Heart left ventricle (tissue), 16 donors: ENCODE measurements around the gene PRMT5. TPM values are rescaled to one million over a fixed set of nuclear protein-coding genes. Genes with fewer than 3 reads are reported as not detected.

Experiments
- ATAC-seq, 4 donors: fragments of 200-7000 bp; cut with Tn5 transposase; one replicate each; pipeline ENCODE4 v1.9.1; 2020 to 2022; ENCODE audit warnings: moderate library complexity in 4 of 4, mild to moderate bottlenecking in 3 of 4, moderate number of reproducible peaks in 1 of 4
- DNase-seq, 5 donors: peaks; one replicate each; pipeline ENCODE4 v3.0.0-alpha.2; 2020
- H3K27ac ChIP-seq, 12 donors: fragments of 200-600 bp; sonication (generic) in 4 of 12; one replicate each; pipeline versions ENCODE4 v1.5.0 to v1.8.0; 2016 to 2022; ENCODE audit warnings: mild to moderate bottlenecking in 2 of 12
- H3K27me3 ChIP-seq, 9 donors: fragments of 200-600 bp; sonication (generic) in 2 of 9; one replicate each; pipeline versions ENCODE4 v1.5.1 to v1.8.0; 2016 to 2022; ENCODE audit warnings: mild to moderate bottlenecking in 3 of 9
- H3K36me3 ChIP-seq, 9 donors: fragments of 200-600 bp; sonication (generic) in 2 of 9; one replicate each; pipeline versions ENCODE4 v1.5.0 to v1.8.0; 2018 to 2022; ENCODE audit warnings: mild to moderate bottlenecking in 2 of 9
- H3K4me1 ChIP-seq, 12 donors: fragments of 200-600 bp; sonication (generic) in 4 of 12; one replicate each; pipeline versions ENCODE4 v1.5.0 to v1.8.0; 2016 to 2022; ENCODE audit warnings: mild to moderate bottlenecking in 3 of 12
- H3K4me3 ChIP-seq, 12 donors: fragments of 200-600 bp; sonication (generic) in 4 of 12; one replicate each; pipeline versions ENCODE4 v1.5.0 to v1.8.0; 2017 to 2022; ENCODE audit warnings: mild to moderate bottlenecking in 9 of 12, moderate library complexity in 4 of 12
- H3K9me3 ChIP-seq, 12 donors: fragments of 200-600 bp; sonication (generic) in 4 of 12; one replicate each; pipeline versions ENCODE4 v1.5.0 to v1.8.0; 2016 to 2022; ENCODE audit warnings: mild to moderate bottlenecking in 1 of 12
- CTCF ChIP-seq, 12 donors: fragments of 200-600 bp; sonication (generic) in 4 of 12; IDR thresholded peaks; one replicate each; pipeline versions ENCODE4 v1.5.0 to v1.8.0; 2018 to 2022; ENCODE audit warnings: antibody characterized with exemption in 12 of 12, mild to moderate bottlenecking in 5 of 12
- POLR2A ChIP-seq, 2 donors: fragments of 450-650 bp; IDR thresholded peaks; one replicate each; pipeline ENCODE4 v1.6.1; 2017; ENCODE audit warnings: antibody characterized with exemption in 2 of 2, mild to moderate bottlenecking in 2 of 2, moderate library complexity in 2 of 2
- WGBS, 4 donors: extraction: QIAGEN DNeasy Blood & Tissue Kit in 2 of 4; methylation state at CpG; one replicate each; pipeline versions ENCODE4 v1.1.5 to v1.1.7; 2013 to 2018; 5-methylcytosine and 5-hydroxymethylcytosine counted together
- intact Hi-C, 10 donors: fragments of 100-400 bp; cut with DNase I; formaldehyde crosslinking; loops; one replicate each; pipeline versions ENCODE4 v1.11.1 to v1.14.2; 2022
- polyA plus RNA-seq, 2 donors: library from polyadenylated mRNA; stranded (reverse); fragments of 200-250 nt; gene quantifications; one replicate each; pipeline ENCODE4 v1.2.3, GENCODE V29; 2013
- total RNA-seq, 9 donors: library from RNA; depleted of rRNA in 2 of 9; stranded (reverse); fragments of >200 nt in 2 of 9; fragmentation: NEBNext Ultra II Directional in 3 of 9; extraction: Animal tissue kit (Norgen Biotek cat#: 25700) in 3 of 9; gene quantifications; one replicate each; pipeline versions ENCODE4 v1.1.0 to v1.2.4, GENCODE V29; 2016 to 2023
- donor health status: ischemic (EF 13 %, LVEDD 7.1; RV severe dilation, severe dysfunction).
- donor health status: healthy with polysubstance abuse.
- donor health status: DM: no; HTN: yes; CAD: no.
- donor health status: DM: no; HTN: no; CAD: no.
- donor health status: ischemic (EF 25% LVEDD 6.9; RV normal size, moderate dysfunction).
- donor health status: ischemic (EF 25% LVEDD 5.7; RV mildly dilated, moderate dysfunction).
- donor health status: healthy.
- donor health status: DM: yes; HTN: yes; CAD: no.
- donor health status: ischemic (EF 35%, LVEDD 5.7; RV mildly dilated, moderate dysfunction).
- donor health status: nonischemic (EF 11% LVEDD 7.7; RV severe dilation, severe dysfunction).
- donor health status: DM: yes; HTN: yes; CAD: no.
- donor health status: PGD.
- donor health status: ischemic (EF 29% LVEDD 5.4; RV normal size, mild dysfunction).
- donor health status: nonischemic (EF 23%, LVEDD 6.1; RV moderate dilation, normal function).

The PRMT5 gene
- total and polyA plus RNA-seq, 11 donors, result 10.4 to 101 (median 48.8) TPM

DNA sequence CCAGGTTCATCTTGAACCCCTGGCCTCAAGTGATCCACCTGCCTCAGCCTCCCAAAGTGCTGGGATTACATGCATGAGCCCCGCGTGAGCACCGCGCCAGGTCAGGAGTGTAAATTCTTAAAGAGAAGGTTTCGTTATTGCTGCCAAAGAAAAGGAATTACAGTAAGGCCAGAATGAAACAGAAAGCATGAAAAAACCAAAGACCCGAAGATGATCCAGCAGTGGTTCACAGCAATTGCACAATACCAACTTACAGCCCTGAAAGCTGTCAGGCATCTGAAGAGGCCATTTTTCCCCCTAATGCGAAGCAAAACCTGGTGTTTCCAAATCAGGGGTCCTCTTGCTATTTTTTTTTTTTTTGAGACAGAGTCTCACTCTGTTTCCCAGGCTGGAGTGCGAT lies 20.6 kb downstream of the PRMT5 start:
- ATAC-seq, result no peak
- DNase-seq, result no peak
- WGBS, 4 donors, result 90 to 96% (median 93%) methylated on average over 8 of the region's 8 CpGs
- no peaks in the 10 kb centered on the region for H3K9me3 ChIP-seq
- TF ChIP-seq POLR2A (IDR thresholded peaks at IDR 0.05), result no peak
- no peak for TF ChIP-seq CTCF (IDR thresholded peaks at IDR 0.05)
- H3K4me3 ChIP-seq, result no peak overlapping the region
- peaks cover 0 to 96% (median 77%) of the 10 kb centered on the region in 9 donors for H3K36me3 ChIP-seq
- no peaks in the 10 kb centered on the region for H3K27me3 ChIP-seq
- intact Hi-C loops, result loop anchor here in 1 of 10 donors (10.0 kb wide), 1 partner anchor 84 kb away; the partner anchor contains the start of gene MRPL52
- peak overlapping the region in 1 of 12 donors; percentile 65 for H3K27ac ChIP-seq
- peaks cover 0 to 14% (median 0%) of the 10 kb centered on the region in 12 donors for H3K4me1 ChIP-seq

- ATAC-seq, result no peak
- no peak for DNase-seq
- H3K36me3 ChIP-seq, result peaks cover 0 to 99% (median 85%) of the 10 kb centered on the region in 9 donors
- 91 to 94% (median 92%) methylated on average over 3 of the region's 3 CpGs for WGBS, 4 donors
- H3K4me3 ChIP-seq, result no peak overlapping the region
- H3K4me1 ChIP-seq, result peaks cover 0 to 14% (median 0%) of the 10 kb centered on the region in 12 donors
- no peak overlapping the region for H3K27ac ChIP-seq
- intact Hi-C loops, result loop anchor here in 1 of 10 donors (10.0 kb wide), 1 partner anchor 83 kb away; the partner anchor contains the start of gene MRPL52
- no peaks in the 10 kb centered on the region for H3K27me3 ChIP-seq
- H3K9me3 ChIP-seq, result no peaks in the 10 kb centered on the region
- TF ChIP-seq POLR2A (IDR thresholded peaks at IDR 0.05) (no peak), CTCF (IDR thresholded peaks at IDR 0.05) (no peak)
These were observed 21.7 kb downstream of the PRMT5 start for GRCh38 chr14:22907429-22907828.

GRCh38 chr14:22906073-22906472 lies 23.1 kb downstream of the PRMT5 start:
- 95 to 97% (median 96%) methylated on average over 20 of the region's 20 CpGs for WGBS, 4 donors
- H3K4me3 ChIP-seq, result no peak overlapping the region
- DNase-seq, result no peak
- TF ChIP-seq CTCF (IDR thresholded peaks at IDR 0.05), result no peak
- intact Hi-C loops, result loop anchor here in 1 of 10 donors (10.0 kb wide), 1 partner anchor 81 kb away; the partner anchor contains the start of gene MRPL52
- H3K36me3 ChIP-seq, result peaks cover 3 to 100% (median 95%) of the 10 kb centered on the region in 9 donors
- no peak overlapping the region for H3K27ac ChIP-seq
- no peak for ATAC-seq
- H3K27me3 ChIP-seq, result no peaks in the 10 kb centered on the region
- no peaks in the 10 kb centered on the region for H3K9me3 ChIP-seq
- H3K4me1 ChIP-seq, result peaks cover 0 to 10% (median 0%) of the 10 kb centered on the region in 12 donors

- WGBS, 4 donors, result 94 to 96% (median 95%) methylated on average over 4 of the region's 4 CpGs
- DNase-seq (no peak), ATAC-seq (no peak)
- no peak overlapping the region for H3K4me3 ChIP-seq
- peaks cover 0 to 10% (median 0%) of the 10 kb centered on the region in 12 donors for H3K4me1 ChIP-seq
- no peaks in the 10 kb centered on the region for H3K9me3 ChIP-seq
- peaks cover 3 to 100% (median 95%) of the 10 kb centered on the region in 9 donors for H3K36me3 ChIP-seq
- no peak for TF ChIP-seq POLR2A (IDR thresholded peaks at IDR 0.05)
- TF ChIP-seq CTCF (IDR thresholded peaks at IDR 0.05), result no peak
- H3K27me3 ChIP-seq, result no peaks in the 10 kb centered on the region
- intact Hi-C loops, result loop anchor here in 1 of 10 donors (10.0 kb wide), 1 partner anchor 81 kb away; the partner anchor contains the start of gene MRPL52
- no peak overlapping the region for H3K27ac ChIP-seq
These were observed 23.5 kb downstream of the PRMT5 start for GRCh38 chr14:22905627-22906026.
